Measurements from ENCODE around the gene AMY1A.
"Not testable (repeated sequence)": the region's sequence is repeated elsewhere in the genome, so short reads cannot be mapped to it uniquely, and the experiment has no call there.

AMY1A gene

GRCh38 chr1:103655460-103655859, at the start of gene AMY1A:
AMY1A (plus strand) TSS chr1:103655760; CDS start chr1:103656331, 571 bp downstream.
- H3K4me3 Mint-ChIP-seq; H3K36me3 Mint-ChIP-seq (ENCODE audit: low read depth); H3K4me1 Mint-ChIP-seq (ENCODE audit: low read depth); DNase-seq; H3K9me3 Mint-ChIP-seq; H3K27ac Mint-ChIP-seq; H3K27me3 Mint-ChIP-seq: not testable (repeated sequence)

- H3K27ac Mint-ChIP-seq: no peak overlapping the region
- H3K9me3 Mint-ChIP-seq: no peaks in the 10 kb centered on the region
- no peak for DNase-seq
- no peaks in the 10 kb centered on the region for H3K36me3 Mint-ChIP-seq (ENCODE audit: low read depth)
- no peaks in the 10 kb centered on the region for H3K4me1 Mint-ChIP-seq (ENCODE audit: low read depth)
- H3K4me3 Mint-ChIP-seq: no peak overlapping the region
- H3K27me3 Mint-ChIP-seq: no peaks in the 10 kb centered on the region
These were observed 39.2 kb upstream of the AMY1A start for GRCh38 chr1:103616362-103616761.

- DNase-seq; H3K4me1 Mint-ChIP-seq (ENCODE audit: low read depth); H3K27ac Mint-ChIP-seq; H3K36me3 Mint-ChIP-seq (ENCODE audit: low read depth); H3K4me3 Mint-ChIP-seq; H3K9me3 Mint-ChIP-seq; H3K27me3 Mint-ChIP-seq: not testable (repeated sequence)
These were observed 38.5 kb upstream of the AMY1A start, which contains the start of gene AMY2A for GRCh38 chr1:103616994-103617477. AMY2A (plus strand) TSS chr1:103617427; CDS start chr1:103617441, 14 bp downstream.

- H3K4me3 Mint-ChIP-seq; H3K27ac Mint-ChIP-seq; DNase-seq; H3K4me1 Mint-ChIP-seq (ENCODE audit: low read depth); H3K9me3 Mint-ChIP-seq; H3K36me3 Mint-ChIP-seq (ENCODE audit: low read depth); H3K27me3 Mint-ChIP-seq: not testable (repeated sequence)
These were observed 28.1 kb upstream of the AMY1A start for GRCh38 chr1:103627436-103627835.

GRCh38 chr1:103641194-103641593, 14.4 kb upstream of the AMY1A start:
- not testable (repeated sequence) for H3K9me3 Mint-ChIP-seq

GRCh38 chr1:103643908-103644307, 11.7 kb upstream of the AMY1A start:
- H3K36me3 Mint-ChIP-seq (ENCODE audit: low read depth); H3K27me3 Mint-ChIP-seq; H3K4me1 Mint-ChIP-seq (ENCODE audit: low read depth); DNase-seq; H3K9me3 Mint-ChIP-seq; H3K27ac Mint-ChIP-seq; H3K4me3 Mint-ChIP-seq: not testable (repeated sequence)

More at GRCh38 chr1:103641194-103641593, 14.4 kb upstream of the AMY1A start:
- H3K4me3 Mint-ChIP-seq; H3K4me1 Mint-ChIP-seq (ENCODE audit: low read depth); H3K27ac Mint-ChIP-seq; DNase-seq; H3K36me3 Mint-ChIP-seq (ENCODE audit: low read depth); H3K27me3 Mint-ChIP-seq: not testable (repeated sequence)

GRCh38 chr1:103650305-103650704, 5.3 kb upstream of the AMY1A start:
- not testable (repeated sequence) for H3K4me1 Mint-ChIP-seq (ENCODE audit: low read depth)

GRCh38 chr1:103650889-103651288, 4.7 kb upstream of the AMY1A start:
- H3K4me1 Mint-ChIP-seq (ENCODE audit: low read depth); H3K27ac Mint-ChIP-seq; H3K4me3 Mint-ChIP-seq; H3K27me3 Mint-ChIP-seq; DNase-seq; H3K9me3 Mint-ChIP-seq; H3K36me3 Mint-ChIP-seq (ENCODE audit: low read depth): not testable (repeated sequence)

More at GRCh38 chr1:103650305-103650704, 5.3 kb upstream of the AMY1A start:
- H3K27ac Mint-ChIP-seq; H3K9me3 Mint-ChIP-seq; H3K4me3 Mint-ChIP-seq; DNase-seq; H3K27me3 Mint-ChIP-seq; H3K36me3 Mint-ChIP-seq (ENCODE audit: low read depth): not testable (repeated sequence)

- H3K9me3 Mint-ChIP-seq; H3K4me1 Mint-ChIP-seq (ENCODE audit: low read depth); H3K27me3 Mint-ChIP-seq; H3K36me3 Mint-ChIP-seq (ENCODE audit: low read depth); DNase-seq; H3K27ac Mint-ChIP-seq; H3K4me3 Mint-ChIP-seq: not testable (repeated sequence)
These were observed 1.4 kb upstream of the AMY1A start for GRCh38 chr1:103654133-103654532.

- not testable (repeated sequence) for H3K4me3 Mint-ChIP-seq; H3K27me3 Mint-ChIP-seq; H3K9me3 Mint-ChIP-seq; H3K27ac Mint-ChIP-seq; DNase-seq; H3K36me3 Mint-ChIP-seq (ENCODE audit: low read depth); H3K4me1 Mint-ChIP-seq (ENCODE audit: low read depth)
These were observed 20.8 kb downstream of the AMY1A start for GRCh38 chr1:103676335-103676734.

GRCh38 chr1:103696110-103696509, 40.5 kb downstream of the AMY1A start, which contains the start of gene AMY1B:
AMY1B (minus strand) TSS chr1:103696210; CDS start chr1:103695639, 571 bp downstream.
- H3K4me3 Mint-ChIP-seq; DNase-seq; H3K36me3 Mint-ChIP-seq (ENCODE audit: low read depth); H3K4me1 Mint-ChIP-seq (ENCODE audit: low read depth); H3K9me3 Mint-ChIP-seq; H3K27ac Mint-ChIP-seq; H3K27me3 Mint-ChIP-seq: not testable (repeated sequence)

- H3K4me1 Mint-ChIP-seq (ENCODE audit: low read depth); H3K27ac Mint-ChIP-seq; DNase-seq; H3K36me3 Mint-ChIP-seq (ENCODE audit: low read depth); H3K27me3 Mint-ChIP-seq; H3K4me3 Mint-ChIP-seq; H3K9me3 Mint-ChIP-seq: not testable (repeated sequence)
These were observed 41.9 kb downstream of the AMY1A start for GRCh38 chr1:103697430-103697829.

GRCh38 chr1:103700669-103701068, 45.1 kb downstream of the AMY1A start:
- H3K27ac Mint-ChIP-seq; H3K36me3 Mint-ChIP-seq (ENCODE audit: low read depth); DNase-seq; H3K27me3 Mint-ChIP-seq; H3K4me3 Mint-ChIP-seq; H3K4me1 Mint-ChIP-seq (ENCODE audit: low read depth); H3K9me3 Mint-ChIP-seq: not testable (repeated sequence)

- H3K9me3 Mint-ChIP-seq; H3K27me3 Mint-ChIP-seq; H3K36me3 Mint-ChIP-seq (ENCODE audit: low read depth); H3K4me3 Mint-ChIP-seq; DNase-seq; H3K4me1 Mint-ChIP-seq (ENCODE audit: low read depth); H3K27ac Mint-ChIP-seq: not testable (repeated sequence)
These were observed 45.7 kb downstream of the AMY1A start for GRCh38 chr1:103701256-103701655.

GRCh38 chr1:103707670-103708069, 52.1 kb downstream of the AMY1A start:
- not testable (repeated sequence) for H3K9me3 Mint-ChIP-seq; H3K4me3 Mint-ChIP-seq; H3K27me3 Mint-ChIP-seq; H3K4me1 Mint-ChIP-seq (ENCODE audit: low read depth); DNase-seq; H3K36me3 Mint-ChIP-seq (ENCODE audit: low read depth); H3K27ac Mint-ChIP-seq

- DNase-seq; H3K27ac Mint-ChIP-seq; H3K27me3 Mint-ChIP-seq; H3K9me3 Mint-ChIP-seq; H3K4me1 Mint-ChIP-seq (ENCODE audit: low read depth); H3K36me3 Mint-ChIP-seq (ENCODE audit: low read depth); H3K4me3 Mint-ChIP-seq: not testable (repeated sequence)
These were observed 54.8 kb downstream of the AMY1A start for GRCh38 chr1:103710381-103710780.
